Epithelial cell of prostate (primary cell): ENCODE data around the gene GPR18.
"Not testable (repeated sequence)": the region's sequence is repeated elsewhere in the genome, so short reads cannot be mapped to it uniquely, and the experiment has no call there.

ENCODE experiments used
- DNase-seq: peaks from one replicate; pipeline ENCODE4 v3.0.0-alpha.2; 2011; ENCODE audit warnings: low read depth, low spot score
- H3K27ac ChIP-seq: fragments of 450-650 bp; 2 replicates; pipeline ENCODE4 v1.5.1; 2017; ENCODE audit warnings: mild to moderate bottlenecking

Gene GPR18

GRCh38 chr13:99269627-99270241, 11.6 kb upstream of the GPR18 start:
- no peak overlapping the region for H3K27ac ChIP-seq
- no peak for DNase-seq

- DNase-seq = no peak
Observed at GRCh38 chr13:99268822-99269221, 10.6 kb upstream of the GPR18 start.

GRCh38 chr13:99267927-99268326, 9.7 kb upstream of the GPR18 start:
- H3K27ac ChIP-seq = no peak overlapping the region
- DNase-seq = no peak

More at GRCh38 chr13:99268822-99269221, 10.6 kb upstream of the GPR18 start:
- no peak overlapping the region for H3K27ac ChIP-seq

GRCh38 chr13:99266827-99267226, 8.6 kb upstream of the GPR18 start:
- DNase-seq = no peak
- no peak overlapping the region for H3K27ac ChIP-seq

- DNase-seq = no peak
- H3K27ac ChIP-seq = no peak overlapping the region
Observed at GRCh38 chr13:99265821-99266426, 7.7 kb upstream of the GPR18 start.

GRCh38 chr13:99265162-99265800, 7.1 kb upstream of the GPR18 start:
- no peak overlapping the region for H3K27ac ChIP-seq
- DNase-seq = no peak

- no peak for DNase-seq
Observed at GRCh38 chr13:99264051-99264450, 5.9 kb upstream of the GPR18 start.

GRCh38 chr13:99263126-99263785, 5.1 kb upstream of the GPR18 start:
- H3K27ac ChIP-seq = no peak overlapping the region
- DNase-seq = no peak

More at GRCh38 chr13:99264051-99264450, 5.9 kb upstream of the GPR18 start:
- no peak overlapping the region for H3K27ac ChIP-seq

- H3K27ac ChIP-seq = no peak overlapping the region
- DNase-seq = no peak
Observed at GRCh38 chr13:99261059-99261458, 2.9 kb upstream of the GPR18 start.

GRCh38 chr13:99260216-99260615, 2.0 kb upstream of the GPR18 start:
- no peak overlapping the region for H3K27ac ChIP-seq
- DNase-seq = no peak

- no peak overlapping the region for H3K27ac ChIP-seq
- DNase-seq = no peak
Observed at GRCh38 chr13:99258946-99259345, 767 bp upstream of the GPR18 start.

- DNase-seq = no peak
- no peak overlapping the region for H3K27ac ChIP-seq
Observed at GRCh38 chr13:99257291-99257690, 888 bp downstream of the GPR18 start.

- no peak overlapping the region for H3K27ac ChIP-seq
- no peak for DNase-seq
Observed at GRCh38 chr13:99256709-99257108, 1.5 kb downstream of the GPR18 start.

GRCh38 chr13:99256283-99256682, 1.9 kb downstream of the GPR18 start:
- no peak overlapping the region for H3K27ac ChIP-seq

GRCh38 chr13:99255271-99255670, 2.9 kb downstream of the GPR18 start:
- no peak for DNase-seq
- H3K27ac ChIP-seq = no peak overlapping the region

More at GRCh38 chr13:99256283-99256682, 1.9 kb downstream of the GPR18 start:
- DNase-seq = no peak

GRCh38 chr13:99254830-99255229, 3.3 kb downstream of the GPR18 start:
- DNase-seq = no peak
- H3K27ac ChIP-seq = no peak overlapping the region

- H3K27ac ChIP-seq = no peak overlapping the region
- no peak for DNase-seq
Observed at GRCh38 chr13:99251921-99252320, 6.3 kb downstream of the GPR18 start.

GRCh38 chr13:99250982-99251825, 7.0 kb downstream of the GPR18 start:
- no peak for DNase-seq
- H3K27ac ChIP-seq = no peak overlapping the region

GRCh38 chr13:99249606-99250005, 8.6 kb downstream of the GPR18 start:
- H3K27ac ChIP-seq, DNase-seq: not testable (repeated sequence)

- DNase-seq, H3K27ac ChIP-seq: not testable (repeated sequence)
Observed at GRCh38 chr13:99249178-99249577, 9.0 kb downstream of the GPR18 start.
